T47D (cell line): ENCODE measurements around the gene EPHA3.

ENCODE experiments used
- DNase-seq, 2 experiments: peaks; one replicate each; pipeline versions ENCODE4 v3.0.0 to v3.0.0-alpha.2; 2011 to 2012; ENCODE audit warnings: low read depth in 1 of 2, low spot score in 1 of 2
- JUND ChIP-seq: IDR thresholded peaks from 2 replicates; pipeline ENCODE4 v1.6.1; 2012; ENCODE audit warnings: low read depth
- in situ Hi-C: cut with HindIII; loops from 2 replicates; pipeline ENCODE4 v1.10.0; 2016; ENCODE audit warnings: low sequenced_read_pairs, low pct_unique_long_range_greater_than_20kb

EPHA3 gene

DNA sequence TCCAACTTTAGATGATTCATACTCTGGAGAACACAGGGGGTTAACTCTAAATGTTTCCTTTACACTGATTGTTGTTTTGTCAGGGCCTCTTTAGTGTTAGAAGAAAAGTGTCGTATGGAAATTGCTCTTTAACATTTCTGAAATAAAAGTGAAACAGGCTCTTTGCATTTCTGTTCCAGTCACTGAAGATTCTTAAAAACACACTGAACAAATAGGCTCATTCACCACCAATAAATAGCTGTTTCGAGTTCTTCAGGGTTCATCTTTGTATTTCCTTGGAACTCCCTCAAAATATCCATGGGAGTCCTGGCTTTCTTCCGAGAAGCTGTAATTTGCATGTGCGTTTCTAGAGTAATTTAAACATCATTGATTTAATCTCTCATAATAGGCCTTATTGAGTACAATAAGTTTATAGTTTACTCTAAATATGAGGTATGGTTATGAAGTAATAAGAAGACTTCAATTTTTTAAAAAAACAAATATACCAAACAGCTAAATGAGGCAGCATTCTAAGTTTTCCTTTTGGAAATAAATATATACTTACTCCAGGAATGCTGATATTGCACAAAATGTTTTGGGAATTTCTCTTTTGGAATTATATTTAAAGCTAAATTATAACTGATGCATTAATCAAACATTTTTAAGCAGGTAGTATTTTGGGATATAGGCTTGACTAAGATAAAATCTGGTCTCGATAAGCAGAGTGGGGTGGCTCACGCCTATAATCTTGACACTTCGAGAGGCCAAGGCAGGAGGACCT is 327.4 kb downstream of the EPHA3 start:
- no peak for DNase-seq
- no peak for TF ChIP-seq JUND
- in situ Hi-C loops, result no loop called here

DNA sequence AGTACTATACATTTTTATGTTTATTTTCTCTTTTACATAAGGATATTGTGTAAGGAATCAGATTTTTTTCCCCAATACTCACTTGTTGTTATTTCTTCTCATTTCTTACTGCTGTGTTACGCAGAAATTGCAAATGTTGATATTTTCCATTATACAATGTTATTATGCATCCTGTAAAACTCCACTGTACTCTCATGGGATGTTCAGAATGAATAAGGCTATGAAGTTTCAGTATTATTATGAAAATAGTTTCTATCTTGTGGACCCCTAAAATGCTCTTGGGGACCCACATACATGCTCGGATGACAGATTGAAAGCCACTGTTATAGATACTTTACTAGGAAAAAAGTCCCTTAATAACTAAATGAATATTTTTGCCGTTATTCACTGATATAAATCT is 329.4 kb downstream of the EPHA3 start:
- no peak for TF ChIP-seq JUND
- no peak for DNase-seq
- in situ Hi-C loops, result no loop called here

DNA sequence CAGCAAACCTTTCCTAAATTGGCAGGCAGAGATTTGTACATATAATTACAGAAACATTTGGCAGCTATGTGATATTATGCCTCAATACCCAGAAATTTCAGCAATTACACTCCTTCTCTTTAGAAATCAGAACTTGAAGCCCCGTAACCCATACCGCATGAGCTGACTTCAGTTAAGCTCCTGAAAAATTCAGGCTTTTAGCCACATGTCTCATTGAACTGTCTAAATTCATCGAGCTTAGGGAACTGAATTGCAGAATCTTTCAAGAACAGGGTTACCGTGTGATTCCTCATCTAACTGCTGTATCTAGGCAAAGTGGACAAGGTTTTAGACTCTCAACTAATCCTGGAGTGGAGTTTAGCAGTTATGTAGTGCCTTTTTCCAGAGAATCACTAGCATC is 333.0 kb downstream of the EPHA3 start:
- no peak for TF ChIP-seq JUND
- in situ Hi-C loops, result no loop called here
- DNase-seq, result no peak

DNA sequence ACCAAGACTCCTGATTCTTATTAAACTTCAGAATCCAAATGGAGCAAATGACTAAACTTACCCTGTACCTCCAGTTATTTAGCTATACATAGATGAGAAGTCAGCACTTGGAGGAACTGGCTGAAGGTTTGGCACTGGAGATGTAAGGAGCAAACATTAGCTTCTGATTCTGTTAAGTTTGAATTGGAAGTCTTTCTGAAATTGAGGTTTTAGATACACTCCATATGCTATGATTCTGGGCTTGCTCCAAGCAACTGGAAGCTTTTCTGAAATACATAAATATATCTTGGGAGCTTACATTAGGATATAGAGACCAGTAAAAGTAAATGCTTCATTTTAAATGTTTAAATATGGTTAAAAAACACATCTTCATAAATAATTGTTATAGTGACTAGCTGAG is 333.7 kb downstream of the EPHA3 start:
- in situ Hi-C loops, result no loop called here
- DNase-seq, result no peak

DNA sequence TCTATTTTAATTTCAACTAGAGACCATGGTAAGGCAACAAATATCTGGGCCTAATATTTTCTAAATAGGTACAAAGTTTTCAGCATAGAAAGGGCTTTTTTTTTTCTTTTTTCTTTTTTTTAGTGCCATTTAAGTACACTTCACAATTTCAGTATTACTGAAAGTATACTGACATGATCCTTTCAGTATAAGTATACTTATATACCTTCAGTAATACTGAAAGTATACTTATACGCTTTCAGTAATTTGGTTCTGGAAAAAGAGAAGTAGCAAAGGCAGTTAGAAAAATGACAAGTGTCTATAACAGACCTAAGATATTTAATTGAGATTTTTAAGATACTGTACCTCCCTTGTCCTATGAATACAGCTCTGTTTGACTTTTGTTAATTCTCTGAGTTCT is 339.2 kb downstream of the EPHA3 start:
- no peak for DNase-seq
- TF ChIP-seq JUND, result no peak
- in situ Hi-C loops, result no loop called here

More for the DNA sequence above, 333.7 kb downstream of the EPHA3 start:
- no peak for TF ChIP-seq JUND

DNA sequence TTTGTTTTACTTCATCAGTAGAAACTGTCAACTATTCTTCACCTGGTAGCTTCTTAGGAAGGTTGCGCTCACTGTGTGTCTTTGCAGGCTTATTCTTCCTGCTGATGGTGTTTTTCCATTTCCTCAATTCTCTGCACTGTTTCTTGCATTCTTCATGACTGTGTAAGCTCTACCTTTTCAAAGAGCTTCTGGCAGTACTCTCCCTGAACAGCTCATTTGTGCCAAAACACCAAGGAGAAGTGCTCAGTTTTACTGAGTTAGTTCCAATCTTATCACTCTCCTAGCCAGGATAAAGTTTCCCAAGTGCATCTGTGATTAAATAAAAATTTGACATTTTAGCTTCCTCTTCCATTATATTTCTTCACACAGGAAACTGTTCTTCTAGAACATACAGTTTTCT is 339.8 kb downstream of the EPHA3 start:
- in situ Hi-C loops, result no loop called here
- no peak for DNase-seq
- TF ChIP-seq JUND, result no peak

DNA sequence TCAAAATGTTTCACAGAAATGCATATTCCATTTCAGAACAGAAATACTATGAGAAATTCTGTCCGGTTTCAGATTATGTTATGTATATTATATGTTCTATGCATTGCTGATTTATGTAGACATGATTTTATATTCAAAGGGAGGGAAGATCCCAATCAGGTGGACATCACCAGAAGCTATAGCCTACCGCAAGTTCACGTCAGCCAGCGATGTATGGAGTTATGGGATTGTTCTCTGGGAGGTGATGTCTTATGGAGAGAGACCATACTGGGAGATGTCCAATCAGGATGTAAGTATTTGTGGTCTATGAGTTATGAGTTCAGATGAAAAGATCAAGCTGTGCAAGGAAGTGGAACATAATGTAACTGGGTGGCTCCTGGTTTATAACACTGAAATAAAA is 341.7 kb downstream of the EPHA3 start:
- in situ Hi-C loops, result no loop called here

DNA sequence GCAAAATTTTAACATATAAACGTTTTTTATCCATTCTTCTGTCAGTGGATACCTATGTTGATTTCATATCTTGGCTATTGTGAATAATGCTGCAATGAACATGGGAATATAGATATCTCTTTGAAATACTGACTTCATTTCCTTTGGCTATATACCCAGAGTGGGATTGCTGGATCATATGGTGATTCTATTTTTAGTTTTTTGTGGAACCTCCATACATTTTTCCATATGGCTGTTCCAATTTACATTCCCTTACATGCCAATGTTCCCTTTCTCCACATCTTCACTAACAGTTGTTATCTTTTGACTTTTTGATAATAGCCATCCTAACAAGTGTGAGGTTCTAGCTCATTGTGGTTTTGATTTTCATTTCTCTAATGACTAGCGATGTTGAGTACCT is 344.6 kb downstream of the EPHA3 start:
- no peak for DNase-seq
- in situ Hi-C loops, result no loop called here
- TF ChIP-seq JUND, result no peak

More for the DNA sequence above, 341.7 kb downstream of the EPHA3 start:
- no peak for DNase-seq
- TF ChIP-seq JUND, result no peak

DNA sequence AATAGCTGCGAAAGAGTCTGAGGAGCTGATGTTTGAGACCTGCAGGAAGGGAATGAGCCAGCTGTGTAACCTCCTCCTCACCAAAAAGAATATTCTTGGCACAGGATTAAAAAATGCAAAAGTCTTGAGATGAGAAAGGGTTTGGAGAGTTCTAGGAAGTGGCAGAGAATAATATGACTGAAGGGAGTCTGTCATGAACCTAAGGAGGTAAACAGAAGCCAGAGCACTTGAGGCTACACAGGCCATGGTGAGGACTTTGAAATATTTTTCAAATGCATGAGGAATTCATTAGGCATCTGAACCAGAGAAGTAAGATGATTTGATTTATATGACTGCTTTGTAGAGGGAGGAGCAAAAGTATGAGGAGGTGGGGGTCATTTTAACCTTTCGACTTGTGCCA is 347.8 kb downstream of the EPHA3 start:
- no peak for DNase-seq
- in situ Hi-C loops, result no loop called here
- no peak for TF ChIP-seq JUND

DNA sequence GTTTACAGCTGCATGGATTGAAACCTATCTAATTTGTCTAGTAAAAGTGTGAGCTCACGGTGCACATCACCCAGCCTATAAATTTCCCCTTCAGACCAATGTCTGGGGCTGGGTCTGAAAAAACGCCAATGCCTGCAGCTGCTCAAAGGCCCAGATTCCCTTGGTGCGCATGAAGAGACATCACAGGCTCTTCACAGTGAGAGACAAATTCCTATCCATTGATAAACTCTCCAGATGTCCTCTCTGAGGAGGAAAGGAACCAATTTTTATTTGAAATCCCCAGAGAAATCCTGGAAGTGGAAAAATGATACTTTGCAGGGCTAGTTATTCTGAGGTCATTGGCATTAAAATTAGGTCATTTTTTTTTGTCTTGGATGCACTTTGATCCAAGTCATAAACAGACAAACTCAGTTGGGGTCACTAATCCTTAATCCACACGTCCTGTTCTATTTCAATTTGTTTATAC is 360.5 kb downstream of the EPHA3 start:
- in situ Hi-C loops, result no loop called here

DNA sequence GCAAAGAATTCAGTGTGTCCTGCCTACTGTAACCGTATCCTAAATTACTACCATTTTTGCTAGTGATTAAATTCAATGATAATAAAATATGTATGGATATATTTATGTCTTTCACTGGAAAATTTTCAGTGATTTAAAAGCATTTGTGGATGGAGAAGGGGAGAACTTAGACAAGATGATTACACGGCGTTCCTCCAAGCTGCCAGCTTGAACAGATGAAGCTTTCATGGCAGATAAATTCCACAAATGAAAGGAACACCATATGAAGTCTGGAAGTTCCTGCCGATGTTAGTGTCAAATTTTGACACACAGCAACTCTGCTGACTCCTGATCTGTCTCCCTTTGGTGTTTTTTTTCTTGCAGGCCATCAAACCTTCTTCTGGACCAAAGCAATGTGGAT is 364.7 kb downstream of the EPHA3 start:
- in situ Hi-C loops, result no loop called here
- no peak for DNase-seq
- TF ChIP-seq JUND, result no peak

More for the DNA sequence above, 360.5 kb downstream of the EPHA3 start:
- no peak for TF ChIP-seq JUND
- DNase-seq, result no peak

DNA sequence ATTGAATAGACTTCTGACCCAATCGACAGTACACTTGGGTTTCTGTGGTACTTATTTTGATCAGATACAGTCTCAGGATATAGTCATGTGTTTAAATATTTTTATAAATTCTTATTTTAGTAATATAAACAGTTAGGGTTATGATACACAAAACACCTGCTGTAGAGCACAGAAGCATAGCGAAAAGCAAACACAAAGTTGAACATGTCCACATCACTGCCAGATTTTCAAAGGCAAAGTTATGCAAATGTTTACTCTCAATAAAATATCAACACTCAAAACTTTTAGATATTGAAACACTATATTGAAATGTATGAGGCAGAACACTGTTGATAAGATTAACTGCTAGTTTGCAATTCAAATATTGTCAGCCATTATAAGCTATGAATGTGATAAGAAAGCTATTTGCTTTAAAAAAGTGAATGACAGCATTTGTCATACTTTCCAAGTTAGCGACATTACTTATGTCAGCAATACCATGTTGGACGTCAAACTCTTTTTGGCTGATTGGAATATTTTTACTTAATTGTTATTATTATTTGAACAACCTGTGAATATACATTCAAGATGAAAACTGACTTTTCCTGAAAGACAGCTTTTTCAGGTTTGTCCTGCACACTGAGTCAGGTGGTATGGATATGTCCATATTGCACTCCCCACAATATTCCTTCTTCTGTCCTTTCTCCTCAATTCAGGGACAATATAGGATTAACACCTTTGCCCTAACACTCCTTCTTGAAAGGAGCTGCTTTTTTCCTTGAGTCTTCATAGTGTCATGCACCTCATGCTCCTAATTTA is 367.1 kb downstream of the EPHA3 start:
- in situ Hi-C loops, result no loop called here
- no peak for TF ChIP-seq JUND
- DNase-seq, result peak in 1 of 2 experiments; percentile 55
